ENCODE measurements around the gene ZNHIT1.

DNA sequence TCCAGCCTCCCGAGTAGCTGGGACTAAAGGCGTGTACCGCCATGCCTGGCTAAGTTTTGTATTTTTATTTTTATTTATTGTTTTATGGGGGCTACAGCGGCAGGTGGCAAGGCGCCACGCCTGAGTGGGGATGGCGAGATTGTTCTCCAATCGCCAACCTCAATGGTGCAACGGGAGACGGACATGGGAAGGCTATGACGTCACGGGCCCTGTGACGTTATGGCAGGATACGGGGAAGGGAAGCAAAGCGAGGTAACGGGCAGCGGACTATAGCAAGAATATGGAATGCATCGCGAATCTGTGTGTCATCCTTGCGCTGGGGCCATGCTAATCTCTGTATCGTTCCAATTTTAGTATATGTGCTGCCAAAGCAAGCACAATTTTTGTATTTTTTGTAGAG, 51.7 kb downstream of the ZNHIT1 start:
- TF ChIP-seq, protein P1, sequence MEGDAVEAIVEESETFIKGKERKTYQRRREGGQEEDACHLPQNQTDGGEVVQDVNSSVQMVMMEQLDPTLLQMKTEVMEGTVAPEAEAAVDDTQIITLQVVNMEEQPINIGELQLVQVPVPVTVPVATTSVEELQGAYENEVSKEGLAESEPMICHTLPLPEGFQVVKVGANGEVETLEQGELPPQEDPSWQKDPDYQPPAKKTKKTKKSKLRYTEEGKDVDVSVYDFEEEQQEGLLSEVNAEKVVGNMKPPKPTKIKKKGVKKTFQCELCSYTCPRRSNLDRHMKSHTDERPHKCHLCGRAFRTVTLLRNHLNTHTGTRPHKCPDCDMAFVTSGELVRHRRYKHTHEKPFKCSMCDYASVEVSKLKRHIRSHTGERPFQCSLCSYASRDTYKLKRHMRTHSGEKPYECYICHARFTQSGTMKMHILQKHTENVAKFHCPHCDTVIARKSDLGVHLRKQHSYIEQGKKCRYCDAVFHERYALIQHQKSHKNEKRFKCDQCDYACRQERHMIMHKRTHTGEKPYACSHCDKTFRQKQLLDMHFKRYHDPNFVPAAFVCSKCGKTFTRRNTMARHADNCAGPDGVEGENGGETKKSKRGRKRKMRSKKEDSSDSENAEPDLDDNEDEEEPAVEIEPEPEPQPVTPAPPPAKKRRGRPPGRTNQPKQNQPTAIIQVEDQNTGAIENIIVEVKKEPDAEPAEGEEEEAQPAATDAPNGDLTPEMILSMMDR (IDR thresholded peaks at IDR 0.05) = no peak
- TF ChIP-seq POLR2A (IDR thresholded peaks at IDR 0.05) = no peak

Measured in testis (tissue), 2 donors.